ENCODE data around the gene SYVN1. TPM values are rescaled to one million over a fixed set of nuclear protein-coding genes. Genes with fewer than 3 reads are reported as not detected.
"Not testable (repeated sequence)": the region's sequence is repeated elsewhere in the genome, so short reads cannot be mapped to it uniquely, and the experiment has no call there.

Gene SYVN1
- total RNA-seq, 2 donors from 2014 or later: 52.7 to 57.0 TPM

GRCh38 chr11:65130631-65131416 is 3.5 kb downstream of the SYVN1 start:
- intact Hi-C loops (cut with DNase I): loop anchor here in 1 of 2 donors (5.0 kb wide), 1 partner anchor 51 kb away; the partner anchor contains the start of gene CAPN1
- peak; percentile 77 for DNase-seq (ENCODE audit: low spot score)

- peak; percentile 76 for DNase-seq (ENCODE audit: low spot score)
- intact Hi-C loops (cut with DNase I): loop anchor here in 1 of 2 donors (5.0 kb wide), 1 partner anchor 52 kb away; the partner anchor contains the start of gene CAPN1
Observed at GRCh38 chr11:65129649-65130441, 4.5 kb downstream of the SYVN1 start.

- intact Hi-C loops (cut with DNase I): no loop called here
- peak; percentile 81 for DNase-seq (ENCODE audit: low spot score)
Observed at GRCh38 chr11:65128182-65129145, 5.9 kb downstream of the SYVN1 start.

GRCh38 chr11:65127473-65128181 is 6.7 kb downstream of the SYVN1 start:
- intact Hi-C loops (cut with DNase I): no loop called here
- no peak for DNase-seq (ENCODE audit: low spot score)

GRCh38 chr11:65126624-65127274 is 7.6 kb downstream of the SYVN1 start:
- intact Hi-C loops (cut with DNase I): no loop called here
- no peak for DNase-seq (ENCODE audit: low spot score)

- intact Hi-C loops (cut with DNase I): no loop called here
- DNase-seq (ENCODE audit: low spot score): no peak
Observed at GRCh38 chr11:65125197-65126056, 8.9 kb downstream of the SYVN1 start.

- intact Hi-C loops (cut with DNase I): no loop called here
- no peak for DNase-seq (ENCODE audit: low spot score)
Observed at GRCh38 chr11:65124480-65125196, 9.7 kb downstream of the SYVN1 start.

GRCh38 chr11:65121865-65122696 is 12.2 kb downstream of the SYVN1 start, which contains the start of the genes FAU and MRPL49:
Gene FAU (minus strand): TSS chr11:65122134. CDS start chr11:65121813, 321 bp downstream.
Gene MRPL49 (plus strand): TSS chr11:65122321. CDS start chr11:65122347, 26 bp downstream.
- peak; percentile 99 for DNase-seq (ENCODE audit: low spot score)
- intact Hi-C loops (cut with DNase I): no loop called here

- DNase-seq (ENCODE audit: low spot score): peak; percentile 80
- intact Hi-C loops (cut with DNase I): no loop called here
Observed at GRCh38 chr11:65121447-65121864, 12.9 kb downstream of the SYVN1 start.

- intact Hi-C loops (cut with DNase I): no loop called here
- no peak for DNase-seq (ENCODE audit: low spot score)
Observed at GRCh38 chr11:65120831-65121230, 13.5 kb downstream of the SYVN1 start.

GRCh38 chr11:65119670-65119995 is 14.7 kb downstream of the SYVN1 start:
- DNase-seq (ENCODE audit: low spot score): no peak
- intact Hi-C loops (cut with DNase I): no loop called here

GRCh38 chr11:65118891-65119669 is 15.2 kb downstream of the SYVN1 start:
- DNase-seq (ENCODE audit: low spot score): peak; percentile 66
- intact Hi-C loops (cut with DNase I): not testable (repeated sequence)

GRCh38 chr11:65118097-65118837 is 16.1 kb downstream of the SYVN1 start:
- DNase-seq (ENCODE audit: low spot score): peak; percentile 78
- intact Hi-C loops (cut with DNase I): no loop called here

All from posterior vena cava (tissue), 2 donors.